Measurements from ENCODE around the gene MRPL20.
A peak's percentile ranks its signal among the peaks of the same experiment; 100 is the strongest.
"Not testable (repeated sequence)": the region's sequence is repeated elsewhere in the genome, so short reads cannot be mapped to it uniquely, and the experiment has no call there.

MRPL20 gene

GRCh38 chr1:1403653-1404052, 3.4 kb downstream of the MRPL20 start:
- no peak for DNase-seq

DNA sequence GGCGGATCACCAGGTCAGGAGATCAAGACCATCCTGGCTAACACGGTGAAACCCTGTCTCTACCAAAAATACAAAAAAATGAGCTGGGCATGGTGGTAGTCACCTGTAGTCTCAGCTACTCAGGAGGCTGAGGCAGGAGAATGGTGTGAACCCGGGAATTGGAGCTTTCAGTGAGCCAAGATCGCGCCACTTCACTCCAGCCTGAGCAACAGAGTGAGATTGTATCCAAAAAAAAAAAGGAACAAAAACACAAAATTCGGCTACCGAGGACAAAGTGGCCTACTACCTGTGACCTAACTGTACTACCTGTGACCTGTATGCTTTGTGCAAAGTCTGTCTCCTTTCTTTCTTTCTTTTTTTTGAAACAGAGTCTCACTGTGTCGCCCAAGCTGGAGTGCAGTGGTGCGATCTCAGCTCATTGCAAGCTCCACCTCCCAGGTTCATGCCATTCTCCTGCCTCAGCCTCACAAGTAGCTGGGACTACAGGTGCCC, 4.1 kb downstream of the MRPL20 start:
- DNase-seq: not testable (repeated sequence)

DNA sequence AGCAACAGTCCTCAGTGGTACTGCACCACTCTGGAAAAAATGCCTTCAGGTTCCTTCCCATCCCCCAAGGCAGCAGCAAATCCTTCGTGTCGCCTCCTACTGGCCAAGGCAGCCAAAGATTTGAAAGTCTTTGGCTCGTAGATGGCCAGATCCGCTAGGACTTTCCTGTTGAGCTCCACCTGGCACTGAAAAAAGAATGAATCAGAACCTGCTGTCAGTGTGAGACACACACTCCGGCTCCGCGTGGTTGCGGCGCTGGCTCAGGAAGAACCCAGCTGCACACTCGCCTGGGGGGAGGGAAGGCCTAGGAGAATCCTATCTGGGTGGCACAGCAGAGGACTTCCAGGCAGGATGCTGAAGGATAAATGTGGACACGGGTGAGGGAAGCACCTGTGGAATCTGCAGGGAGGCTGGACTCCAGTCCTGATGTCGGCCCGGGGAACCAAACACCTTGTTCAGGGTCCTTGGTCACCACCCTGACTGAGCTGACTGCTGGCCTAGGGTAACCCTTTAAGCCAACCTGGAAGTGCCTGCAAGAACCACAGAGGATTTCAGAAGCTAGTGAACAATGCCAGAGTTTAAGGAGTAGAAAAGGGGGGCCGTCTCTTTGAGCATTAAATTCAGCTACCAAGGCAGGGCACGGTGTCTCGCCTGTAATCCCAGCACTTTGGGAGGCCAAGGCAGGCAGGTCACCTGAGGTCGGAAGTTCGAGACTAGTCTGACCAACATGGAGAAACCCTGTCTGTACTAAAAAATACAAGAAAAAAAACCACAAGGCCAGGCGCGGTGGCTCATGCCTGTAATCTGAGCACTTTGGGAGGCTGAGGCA, 4.8 kb downstream of the MRPL20 start:
- peak; percentile 37 for DNase-seq

DNA sequence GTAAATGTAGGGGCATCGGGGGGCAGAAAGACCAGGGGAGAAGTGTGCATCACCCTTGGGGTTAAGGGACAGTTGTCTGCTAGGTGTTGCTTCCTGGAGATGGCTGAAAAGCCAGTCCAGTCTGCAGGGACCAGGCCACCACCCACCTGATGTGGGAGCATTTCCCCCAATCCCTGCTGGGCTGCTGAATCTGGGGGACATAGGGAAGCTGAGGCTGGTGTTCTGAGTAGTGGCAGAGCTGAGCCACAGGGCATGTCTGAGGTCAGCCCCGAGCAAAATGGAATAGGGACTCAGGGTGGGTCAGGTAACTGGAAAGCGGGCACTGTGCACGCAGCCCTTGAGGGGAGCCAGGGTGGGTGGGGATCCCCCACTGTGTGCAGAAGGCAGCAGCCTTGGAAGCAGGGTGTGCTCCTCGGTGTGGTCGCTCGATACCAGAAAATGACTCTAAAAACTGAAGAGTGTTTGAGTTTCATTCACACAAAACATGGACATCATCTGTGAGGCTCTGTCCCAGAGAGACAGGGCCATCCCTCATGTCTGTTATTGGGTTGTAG, 5.6 kb downstream of the MRPL20 start:
- no peak for DNase-seq

GRCh38 chr1:1400576-1401456, 6.3 kb downstream of the MRPL20 start:
- no peak for DNase-seq

DNA sequence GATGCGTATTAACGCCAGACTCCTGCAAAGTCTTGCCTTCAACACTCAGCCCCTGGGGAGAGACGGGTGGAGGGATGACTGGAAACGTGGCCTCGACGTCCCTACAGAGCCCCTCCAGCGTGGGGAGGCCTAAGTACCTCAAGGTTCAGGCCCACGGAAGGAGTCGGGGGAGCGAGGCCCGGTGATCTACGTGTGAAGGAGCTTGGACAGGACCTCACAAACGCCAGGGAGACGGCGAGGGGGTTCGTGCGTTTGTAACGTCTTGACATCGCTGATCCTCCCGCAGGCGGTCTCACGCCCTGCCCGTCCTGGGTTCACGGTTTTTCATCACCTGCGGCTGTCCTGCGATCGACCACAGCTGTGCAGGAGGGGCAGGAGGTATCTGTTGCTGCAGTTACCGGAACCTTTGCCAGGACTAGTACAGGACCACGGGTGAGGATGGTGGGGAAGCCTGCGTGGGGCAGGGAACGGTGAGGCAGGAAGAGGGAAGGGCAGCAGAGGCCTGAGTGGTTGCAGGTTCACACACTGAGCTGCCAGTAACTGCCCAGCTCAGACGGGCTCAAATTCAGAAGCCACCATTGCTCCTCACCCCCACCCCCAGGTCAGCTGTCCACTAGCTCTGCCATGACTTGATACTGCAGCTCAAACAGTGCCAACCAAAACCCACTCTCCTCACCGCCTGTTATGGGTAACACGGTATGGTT, 7.1 kb downstream of the MRPL20 start:
- no peak for DNase-seq

- peak; percentile 100 for DNase-seq
Measured at GRCh38 chr1:1399187-1399871, 7.8 kb downstream of the MRPL20 start, which contains the start of gene CCNL2. Gene CCNL2 (minus strand): TSS chr1:1399335. CDS start chr1:1399306, 29 bp downstream.

DNA sequence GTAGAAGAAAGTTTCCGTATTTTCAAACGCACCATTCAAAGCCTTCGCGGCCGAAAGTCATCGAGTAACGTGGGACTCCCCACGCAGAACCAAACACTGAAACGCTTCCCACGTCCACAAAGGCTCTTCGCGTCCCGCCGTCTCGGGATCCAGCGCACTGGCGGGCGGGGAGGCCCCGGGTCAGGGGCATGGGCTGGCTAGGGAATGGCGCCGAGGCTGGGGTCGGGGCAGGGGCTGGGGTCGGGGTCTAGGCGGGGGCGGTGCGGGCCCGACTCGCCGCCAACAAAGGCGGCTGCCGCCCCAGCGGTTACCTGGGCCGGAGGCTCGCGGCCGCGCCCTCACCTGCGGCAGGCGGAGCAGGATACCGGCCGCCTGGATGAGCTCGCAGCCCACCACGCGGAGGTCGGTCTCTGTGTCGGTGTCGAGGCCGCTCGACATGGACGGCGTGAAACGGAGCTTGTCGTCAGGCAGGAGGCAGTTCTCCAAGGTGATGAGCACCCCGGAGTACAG, 8.4 kb downstream of the MRPL20 start:
- no peak for DNase-seq

DNA sequence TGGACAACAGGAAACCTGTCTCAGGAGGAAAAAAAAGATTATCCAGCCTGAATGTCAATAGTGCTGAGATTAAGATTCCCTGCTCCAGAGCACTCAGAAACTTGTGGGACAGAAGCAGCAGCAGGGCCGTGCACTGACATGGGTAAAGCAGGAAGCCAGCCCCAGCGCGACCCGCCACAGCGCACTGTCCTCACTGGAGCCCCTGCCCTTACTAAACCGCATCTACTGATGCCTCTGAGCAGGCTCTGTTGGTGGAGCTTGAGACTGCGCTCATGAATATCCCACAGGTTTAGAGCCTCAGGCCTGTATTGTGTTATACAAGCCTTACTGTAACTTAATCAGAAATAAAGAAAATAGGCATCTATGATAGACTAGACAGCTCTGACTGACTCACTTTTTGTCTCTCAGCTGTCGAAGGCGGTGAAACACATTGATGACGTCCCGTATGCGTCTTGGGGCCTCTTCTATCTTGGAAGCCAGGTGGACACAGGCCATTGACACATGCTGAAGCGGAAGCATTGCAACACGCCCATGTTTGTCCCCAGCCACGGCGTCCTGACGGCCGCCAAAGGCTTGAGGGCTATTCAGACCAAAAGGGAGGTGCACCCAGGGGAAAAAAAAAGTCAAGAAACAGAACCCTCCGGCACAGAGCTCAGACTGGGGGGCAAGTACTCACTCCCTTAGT, 9.1 kb downstream of the MRPL20 start:
- no peak for DNase-seq

DNA sequence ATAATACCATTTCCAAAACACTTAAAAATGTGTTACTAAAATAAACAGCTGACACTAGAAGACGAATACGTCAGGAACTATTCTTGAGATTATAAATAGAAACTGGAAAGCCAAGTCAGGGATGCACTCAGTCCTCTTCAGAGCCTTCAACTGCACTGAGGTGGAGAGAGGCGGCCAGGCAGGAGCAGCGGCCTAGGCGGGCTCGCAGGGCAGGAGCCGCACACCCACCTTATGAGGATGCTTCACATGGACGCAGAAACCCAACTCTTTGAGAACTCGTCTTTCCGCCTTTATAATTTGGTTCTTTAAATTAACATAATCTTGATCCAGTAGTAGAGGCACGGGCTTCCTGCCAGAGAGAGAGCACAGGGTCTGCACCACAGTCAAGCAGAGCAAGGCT, 11.9 kb downstream of the MRPL20 start:
- no peak for DNase-seq

- DNase-seq: no peak
Measured at GRCh38 chr1:1394116-1394515, 13.0 kb downstream of the MRPL20 start.

DNA sequence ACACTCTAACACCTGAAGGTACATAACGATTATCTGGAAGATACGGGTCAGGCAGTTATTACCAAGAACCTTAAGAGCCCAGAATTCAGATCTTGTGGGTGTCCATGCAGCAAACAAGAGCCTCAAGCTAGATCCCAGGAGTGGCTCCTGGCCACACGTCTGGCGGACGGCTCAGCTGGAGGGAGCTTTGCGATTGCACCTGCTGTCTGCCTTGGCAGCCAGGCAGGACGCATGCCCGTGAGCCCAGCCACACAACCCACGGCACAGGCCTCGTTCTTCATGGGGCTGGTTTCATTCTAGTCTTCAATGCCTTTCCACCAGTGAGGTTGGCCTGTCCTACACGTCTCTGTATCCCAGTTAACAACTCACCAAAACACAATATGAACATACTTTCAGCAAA, 13.7 kb downstream of the MRPL20 start:
- no peak for DNase-seq

DNA sequence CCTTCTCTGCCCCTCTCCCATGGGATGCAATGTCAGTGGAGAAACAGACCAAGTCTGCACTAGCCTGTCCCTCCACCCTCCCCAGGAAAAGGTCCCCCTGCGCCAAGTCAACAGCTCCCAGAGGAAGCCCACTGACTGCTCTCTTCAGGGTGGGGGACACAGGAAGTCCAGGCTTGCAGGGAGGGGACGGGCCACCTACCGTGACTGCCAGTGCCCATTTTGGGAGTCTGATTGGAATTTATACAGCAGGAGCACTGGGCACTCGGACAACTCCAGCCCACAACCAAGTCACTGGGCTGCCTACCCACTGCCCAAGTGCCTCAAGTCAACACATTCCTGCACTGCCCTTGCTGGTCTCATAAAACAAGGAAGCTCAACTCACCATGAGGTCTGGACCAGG, 14.1 kb downstream of the MRPL20 start:
- DNase-seq: no peak

DNA sequence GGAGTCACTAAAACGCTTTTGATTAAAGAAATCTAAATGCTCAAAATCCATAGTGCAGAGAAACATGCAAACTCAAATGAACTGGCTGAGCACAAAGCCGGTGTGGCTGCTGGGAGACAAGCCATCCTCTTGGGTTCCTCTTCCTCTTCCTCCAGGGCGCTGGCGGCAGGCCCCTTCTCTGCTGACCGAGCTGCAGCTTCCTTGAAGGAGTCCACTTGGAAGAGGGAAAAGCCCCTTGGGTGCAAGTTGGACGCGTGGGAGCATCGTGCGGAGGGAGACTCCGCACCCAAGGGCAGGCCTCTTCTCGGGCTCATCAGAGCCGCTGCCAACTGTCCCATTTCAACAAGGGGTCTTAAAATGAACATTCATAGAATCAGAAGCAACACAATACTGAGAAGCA, 15.9 kb downstream of the MRPL20 start:
- DNase-seq: no peak

DNA sequence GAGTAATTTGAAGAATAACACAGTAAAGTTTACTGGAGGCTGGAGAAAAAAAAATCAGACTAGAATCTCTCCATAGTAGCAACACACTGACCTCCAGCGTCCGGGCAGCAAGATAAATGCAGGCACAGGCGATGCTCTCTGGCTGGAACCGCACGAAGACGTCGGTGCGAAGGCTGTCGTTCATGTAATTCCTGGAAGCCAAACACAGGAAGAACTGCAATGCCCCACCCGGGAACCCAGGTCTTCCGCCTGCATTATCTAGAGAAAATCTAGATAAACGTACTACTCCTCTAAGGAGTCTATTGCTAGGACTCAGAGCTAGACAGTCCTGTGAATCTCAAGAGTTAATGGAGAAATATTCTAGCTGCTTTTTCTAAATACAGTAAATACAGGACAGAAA, 16.4 kb downstream of the MRPL20 start:
- no peak for DNase-seq

GRCh38 chr1:1388078-1388472, 19.0 kb downstream of the MRPL20 start:
- DNase-seq: no peak

- DNase-seq: no peak
Measured at GRCh38 chr1:1387098-1388077, 19.7 kb downstream of the MRPL20 start.

GRCh38 chr1:1385931-1386330, 21.2 kb downstream of the MRPL20 start:
- DNase-seq: no peak

DNA sequence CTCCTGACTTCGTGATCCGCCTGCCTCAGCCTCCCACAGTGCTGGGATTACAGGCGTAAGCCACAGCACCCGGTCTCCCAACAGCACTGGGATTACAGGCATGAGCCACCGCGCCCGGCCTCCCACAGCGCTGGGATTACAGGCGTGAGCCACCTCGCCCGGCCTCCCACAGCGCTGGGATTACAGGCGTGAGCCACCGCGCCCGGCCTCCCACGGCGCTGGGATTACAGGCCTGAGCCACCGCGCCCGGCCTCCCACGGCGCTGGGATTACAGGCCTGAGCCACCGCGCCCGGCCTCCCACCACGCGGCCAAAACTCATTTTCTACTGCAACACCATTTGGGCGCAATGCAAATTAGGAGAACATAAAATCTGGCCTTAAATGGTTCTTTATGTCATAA, 21.8 kb downstream of the MRPL20 start:
- not testable (repeated sequence) for DNase-seq

DNA sequence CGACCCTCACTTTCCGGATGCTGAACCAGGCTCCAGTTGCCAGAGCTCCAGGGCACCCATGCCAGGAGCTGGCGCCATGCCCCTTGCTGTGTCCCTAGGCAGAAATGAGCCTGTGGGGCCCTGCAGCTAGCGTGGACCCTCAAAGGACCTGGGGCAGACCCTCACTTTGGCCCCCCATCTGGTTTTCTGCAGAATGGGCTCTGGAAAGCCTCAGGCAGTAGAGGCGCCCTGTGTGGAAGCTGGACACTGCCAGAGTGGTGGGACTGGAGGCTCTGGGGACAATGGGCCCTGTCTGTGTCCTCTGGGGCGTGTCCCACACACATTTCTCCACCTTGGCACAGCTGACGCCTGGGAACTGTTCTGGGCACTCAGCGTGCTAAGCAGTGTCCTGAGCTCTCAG, 25.8 kb downstream of the MRPL20 start:
- no peak for DNase-seq

Data from DMS153 (cell line).